HS-5 (cell line): ENCODE results near the gene DLAT.
A peak's percentile ranks its signal among the peaks of the same experiment; 100 is the strongest.
"Not testable (repeated sequence)": the region's sequence is repeated elsewhere in the genome, so short reads cannot be mapped to it uniquely, and the experiment has no call there.

Source experiments
- DNase-seq: peaks from one replicate; pipeline ENCODE4 v3.0.0-alpha.2; 2012; ENCODE audit warnings: low read depth

The DLAT gene

GRCh38 chr11:112049777-112050176 lies 24.6 kb downstream of the DLAT start:
- DNase-seq, result no peak

GRCh38 chr11:112050721-112051120 lies 25.5 kb downstream of the DLAT start:
- DNase-seq, result no peak

- DNase-seq, result no peak
Observed at GRCh38 chr11:112051768-112052167, 26.6 kb downstream of the DLAT start.

GRCh38 chr11:112057170-112057569 lies 32.0 kb downstream of the DLAT start:
- no peak for DNase-seq

GRCh38 chr11:112058103-112058502 lies 32.9 kb downstream of the DLAT start:
- DNase-seq, result no peak

GRCh38 chr11:112062923-112063322 lies 37.7 kb downstream of the DLAT start:
- DNase-seq, result no peak

GRCh38 chr11:112073941-112074811 lies 49.0 kb downstream of the DLAT start, which contains the start of the genes NKAPD1 and PIH1D2:
Gene NKAPD1, plus strand, starts transcription at chr11:112074299. Its CDS starts 1,276 bp downstream, at chr11:112075575.
Gene PIH1D2, minus strand, starts transcription at chr11:112074017. Its CDS starts 843 bp downstream, at chr11:112073174.
- DNase-seq, result peak; percentile 83

GRCh38 chr11:112082729-112083128 lies 57.5 kb downstream of the DLAT start:
- DNase-seq, result peak; percentile 32

- no peak for DNase-seq
Observed at GRCh38 chr11:112085822-112086421, 60.7 kb downstream of the DLAT start.

GRCh38 chr11:112086422-112087191 lies 61.4 kb downstream of the DLAT start, which contains the start of the genes SDHD and TIMM8B:
Gene SDHD, plus strand, starts transcription at chr11:112086873. Its CDS starts 35 bp downstream, at chr11:112086908.
Gene TIMM8B, minus strand, starts transcription at chr11:112086756. Its CDS starts 33 bp downstream, at chr11:112086723.
- DNase-seq, result peak; percentile 78

- DNase-seq, result no peak
Observed at GRCh38 chr11:112087212-112087611, 62.0 kb downstream of the DLAT start.

- DNase-seq, result not testable (repeated sequence)
Observed at GRCh38 chr11:112095302-112095701, 70.1 kb downstream of the DLAT start.

- no peak for DNase-seq
Observed at GRCh38 chr11:112096194-112096593, 71.0 kb downstream of the DLAT start.

- DNase-seq, result no peak
Observed at GRCh38 chr11:112097734-112098528, 72.7 kb downstream of the DLAT start.

- no peak for DNase-seq
Observed at GRCh38 chr11:112100462-112100861, 75.3 kb downstream of the DLAT start.

GRCh38 chr11:112103446-112103845 lies 78.2 kb downstream of the DLAT start:
- DNase-seq, result no peak

- no peak for DNase-seq
Observed at GRCh38 chr11:112106070-112106469, 80.9 kb downstream of the DLAT start.
